T-helper 2 cell treated with Interferon-gamma antibody and Interleukin-4, amounts not matched to agents 100 ng/mL and 5 ng/mL, for 36 hours (primary cell): ENCODE data around the gene FAM83B. TPM values are rescaled to one million over a fixed set of nuclear protein-coding genes. Genes with fewer than 3 reads are reported as not detected.
"Not testable (repeated sequence)": the region's sequence is repeated elsewhere in the genome, so short reads cannot be mapped to it uniquely, and the experiment has no call there.

ENCODE experiments used
- intact Hi-C: fragments of 100-400 bp; cut with micrococcal nuclease; formaldehyde crosslinking; loops from one replicate; pipeline ENCODE4 v1.15.1; 2023
- total RNA-seq: library from RNA; stranded (reverse); gene quantifications from 2 replicates; pipeline ENCODE4 v1.2.3, GENCODE V29; 2022

The FAM83B gene
- total RNA-seq, 1 donor from 2014 or later, result not detected

- intact Hi-C loops, result no loop called here
These were observed 125.3 kb downstream of the FAM83B start for GRCh38 chr6:54971825-54972224.

- intact Hi-C loops, result not testable (repeated sequence)
These were observed 132.6 kb downstream of the FAM83B start for GRCh38 chr6:54979161-54979560.

- intact Hi-C loops, result no loop called here
These were observed 134.1 kb downstream of the FAM83B start for GRCh38 chr6:54980511-54981275.

GRCh38 chr6:54981276-54981609, 134.7 kb downstream of the FAM83B start:
- intact Hi-C loops, result no loop called here

- intact Hi-C loops, result no loop called here
These were observed 135.1 kb downstream of the FAM83B start for GRCh38 chr6:54981647-54982046.

- intact Hi-C loops, result no loop called here
These were observed 141.2 kb downstream of the FAM83B start for GRCh38 chr6:54987633-54988290.

- intact Hi-C loops, result no loop called here
These were observed 142.0 kb downstream of the FAM83B start for GRCh38 chr6:54988576-54988975.

GRCh38 chr6:54990001-54990400, 143.4 kb downstream of the FAM83B start:
- intact Hi-C loops, result no loop called here
